ENCODE data around the gene ZDHHC11B.

- TF ChIP-seq, protein P1, sequence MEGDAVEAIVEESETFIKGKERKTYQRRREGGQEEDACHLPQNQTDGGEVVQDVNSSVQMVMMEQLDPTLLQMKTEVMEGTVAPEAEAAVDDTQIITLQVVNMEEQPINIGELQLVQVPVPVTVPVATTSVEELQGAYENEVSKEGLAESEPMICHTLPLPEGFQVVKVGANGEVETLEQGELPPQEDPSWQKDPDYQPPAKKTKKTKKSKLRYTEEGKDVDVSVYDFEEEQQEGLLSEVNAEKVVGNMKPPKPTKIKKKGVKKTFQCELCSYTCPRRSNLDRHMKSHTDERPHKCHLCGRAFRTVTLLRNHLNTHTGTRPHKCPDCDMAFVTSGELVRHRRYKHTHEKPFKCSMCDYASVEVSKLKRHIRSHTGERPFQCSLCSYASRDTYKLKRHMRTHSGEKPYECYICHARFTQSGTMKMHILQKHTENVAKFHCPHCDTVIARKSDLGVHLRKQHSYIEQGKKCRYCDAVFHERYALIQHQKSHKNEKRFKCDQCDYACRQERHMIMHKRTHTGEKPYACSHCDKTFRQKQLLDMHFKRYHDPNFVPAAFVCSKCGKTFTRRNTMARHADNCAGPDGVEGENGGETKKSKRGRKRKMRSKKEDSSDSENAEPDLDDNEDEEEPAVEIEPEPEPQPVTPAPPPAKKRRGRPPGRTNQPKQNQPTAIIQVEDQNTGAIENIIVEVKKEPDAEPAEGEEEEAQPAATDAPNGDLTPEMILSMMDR (IDR thresholded peaks at IDR 0.05 in 2 of 3, conservative IDR thresholded peaks at IDR 0.05 in 1 of 3; ENCODE audit: borderline replicate concordance in 1 of 3, insufficient read depth in 1 of 3, low read depth in 2 of 3, low read length in 2 of 3): no peak
- TF ChIP-seq POLR2AphosphoS5 (IDR thresholded peaks at IDR 0.05; ENCODE audit: low read depth, low read length): no peak
- TF ChIP-seq JUND (IDR thresholded peaks at IDR 0.05): no peak
- TF ChIP-seq POLR2A (IDR thresholded peaks at IDR 0.05; ENCODE audit: borderline replicate concordance, extremely low read depth, insufficient read depth, insufficient read length): no peak
- TF ChIP-seq, protein P2, sequence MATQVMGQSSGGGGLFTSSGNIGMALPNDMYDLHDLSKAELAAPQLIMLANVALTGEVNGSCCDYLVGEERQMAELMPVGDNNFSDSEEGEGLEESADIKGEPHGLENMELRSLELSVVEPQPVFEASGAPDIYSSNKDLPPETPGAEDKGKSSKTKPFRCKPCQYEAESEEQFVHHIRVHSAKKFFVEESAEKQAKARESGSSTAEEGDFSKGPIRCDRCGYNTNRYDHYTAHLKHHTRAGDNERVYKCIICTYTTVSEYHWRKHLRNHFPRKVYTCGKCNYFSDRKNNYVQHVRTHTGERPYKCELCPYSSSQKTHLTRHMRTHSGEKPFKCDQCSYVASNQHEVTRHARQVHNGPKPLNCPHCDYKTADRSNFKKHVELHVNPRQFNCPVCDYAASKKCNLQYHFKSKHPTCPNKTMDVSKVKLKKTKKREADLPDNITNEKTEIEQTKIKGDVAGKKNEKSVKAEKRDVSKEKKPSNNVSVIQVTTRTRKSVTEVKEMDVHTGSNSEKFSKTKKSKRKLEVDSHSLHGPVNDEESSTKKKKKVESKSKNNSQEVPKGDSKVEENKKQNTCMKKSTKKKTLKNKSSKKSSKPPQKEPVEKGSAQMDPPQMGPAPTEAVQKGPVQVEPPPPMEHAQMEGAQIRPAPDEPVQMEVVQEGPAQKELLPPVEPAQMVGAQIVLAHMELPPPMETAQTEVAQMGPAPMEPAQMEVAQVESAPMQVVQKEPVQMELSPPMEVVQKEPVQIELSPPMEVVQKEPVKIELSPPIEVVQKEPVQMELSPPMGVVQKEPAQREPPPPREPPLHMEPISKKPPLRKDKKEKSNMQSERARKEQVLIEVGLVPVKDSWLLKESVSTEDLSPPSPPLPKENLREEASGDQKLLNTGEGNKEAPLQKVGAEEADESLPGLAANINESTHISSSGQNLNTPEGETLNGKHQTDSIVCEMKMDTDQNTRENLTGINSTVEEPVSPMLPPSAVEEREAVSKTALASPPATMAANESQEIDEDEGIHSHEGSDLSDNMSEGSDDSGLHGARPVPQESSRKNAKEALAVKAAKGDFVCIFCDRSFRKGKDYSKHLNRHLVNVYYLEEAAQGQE (IDR thresholded peaks at IDR 0.05; ENCODE audit: low read depth): no peak
- TF ChIP-seq, protein P3, sequence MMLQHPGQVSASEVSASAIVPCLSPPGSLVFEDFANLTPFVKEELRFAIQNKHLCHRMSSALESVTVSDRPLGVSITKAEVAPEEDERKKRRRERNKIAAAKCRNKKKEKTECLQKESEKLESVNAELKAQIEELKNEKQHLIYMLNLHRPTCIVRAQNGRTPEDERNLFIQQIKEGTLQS (IDR thresholded peaks at IDR 0.05): no peak
- TF ChIP-seq ZFX (IDR thresholded peaks at IDR 0.05): no peak
- TF ChIP-seq EZH2phosphoT487 (IDR thresholded peaks at IDR 0.05; ENCODE audit: borderline replicate concordance): no peak
- TF ChIP-seq EGR1 (IDR thresholded peaks at IDR 0.05; ENCODE audit: low read depth): no peak
- no peak for TF ChIP-seq RAD21 (IDR thresholded peaks at IDR 0.05; ENCODE audit: low read depth)
- TF ChIP-seq ZNF274 (IDR thresholded peaks at IDR 0.05; ENCODE audit: low read depth, low read length): no peak
- no peak for TF ChIP-seq EZH2 (IDR thresholded peaks at IDR 0.05)
These were observed 10.8 kb downstream of the ZDHHC11B start for GRCh38 chr5:773517-774264.

All from HCT116 (cell line).